ENCODE data around the gene TRAFD1.

The TRAFD1 gene

GRCh38 chr12:112161711-112162110, 36.4 kb downstream of the TRAFD1 start:
- no peak for ATAC-seq
- TF ChIP-seq SNAI2 (CRISPR knock-in tag; IDR thresholded peaks at IDR 0.05) (no peak), RARB (CRISPR knock-in tag; IDR thresholded peaks at IDR 0.05) (no peak), ZFP30 (CRISPR knock-in tag; IDR thresholded peaks at IDR 0.05) (no peak)
- TF ChIP-seq, protein P1, sequence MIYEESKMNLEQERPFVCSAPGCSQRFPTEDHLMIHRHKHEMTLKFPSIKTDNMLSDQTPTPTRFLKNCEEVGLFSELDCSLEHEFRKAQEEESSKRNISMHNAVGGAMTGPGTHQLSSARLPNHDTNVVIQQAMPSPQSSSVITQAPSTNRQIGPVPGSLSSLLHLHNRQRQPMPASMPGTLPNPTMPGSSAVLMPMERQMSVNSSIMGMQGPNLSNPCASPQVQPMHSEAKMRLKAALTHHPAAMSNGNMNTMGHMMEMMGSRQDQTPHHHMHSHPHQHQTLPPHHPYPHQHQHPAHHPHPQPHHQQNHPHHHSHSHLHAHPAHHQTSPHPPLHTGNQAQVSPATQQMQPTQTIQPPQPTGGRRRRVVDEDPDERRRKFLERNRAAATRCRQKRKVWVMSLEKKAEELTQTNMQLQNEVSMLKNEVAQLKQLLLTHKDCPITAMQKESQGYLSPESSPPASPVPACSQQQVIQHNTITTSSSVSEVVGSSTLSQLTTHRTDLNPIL (CRISPR knock-in tag; IDR thresholded peaks at IDR 0.05; ENCODE audit: low read depth) = no peak

DNA sequence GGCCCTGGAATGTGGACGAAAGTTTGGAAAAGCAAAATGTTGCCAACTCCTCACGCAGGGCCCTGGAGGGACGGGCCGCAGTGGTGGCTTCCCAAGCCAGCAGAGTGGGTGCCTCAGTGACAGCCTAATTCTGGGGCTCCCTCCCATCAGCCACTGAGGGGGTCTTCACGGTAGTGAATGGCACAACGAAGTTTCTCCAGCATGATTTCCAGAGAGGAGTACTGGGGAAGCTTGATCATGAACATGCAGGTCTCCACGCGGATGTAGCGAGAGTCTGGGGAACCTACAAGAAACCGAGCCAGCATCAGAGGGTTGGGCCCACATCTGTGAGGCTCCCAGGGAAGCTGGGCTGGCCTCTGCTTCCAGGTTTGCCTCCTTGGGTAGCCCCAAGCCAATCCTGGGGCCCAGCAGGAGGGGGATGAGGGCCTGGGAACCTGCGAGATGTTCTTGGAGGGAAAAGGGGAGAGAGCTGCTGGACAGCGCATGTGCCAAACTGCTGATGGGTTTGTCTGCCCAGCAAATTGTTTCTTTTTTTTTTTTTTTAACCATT, 37.0 kb downstream of the TRAFD1 start:
- no peak for ATAC-seq

GRCh38 chr12:112163056-112163455, 37.7 kb downstream of the TRAFD1 start:
- ATAC-seq = no peak
- TF ChIP-seq ZC3H10 (CRISPR knock-in tag; IDR thresholded peaks at IDR 0.05) (no peak), ZNF565 (CRISPR knock-in tag; conservative IDR thresholded peaks at IDR 0.05; ENCODE audit: low read depth) (no peak), ZNF8 (CRISPR knock-in tag; IDR thresholded peaks at IDR 0.05) (no peak), GLIS3 (CRISPR knock-in tag; IDR thresholded peaks at IDR 0.05) (no peak), ARNTL (CRISPR knock-in tag; IDR thresholded peaks at IDR 0.05; ENCODE audit: borderline replicate concordance, low read depth) (no peak), ESRRG (CRISPR knock-in tag; IDR thresholded peaks at IDR 0.05) (no peak), CSDC2 (CRISPR knock-in tag; IDR thresholded peaks at IDR 0.05) (no peak), RARB (CRISPR knock-in tag; IDR thresholded peaks at IDR 0.05) (no peak), TOX (CRISPR knock-in tag; IDR thresholded peaks at IDR 0.05; ENCODE audit: borderline replicate concordance) (no peak), ISL1 (CRISPR knock-in tag; IDR thresholded peaks at IDR 0.05) (no peak), PPARA (CRISPR knock-in tag; IDR thresholded peaks at IDR 0.05; ENCODE audit: borderline replicate concordance) (no peak), SNAI2 (CRISPR knock-in tag; IDR thresholded peaks at IDR 0.05) (no peak)
- TF ChIP-seq, protein P2, sequence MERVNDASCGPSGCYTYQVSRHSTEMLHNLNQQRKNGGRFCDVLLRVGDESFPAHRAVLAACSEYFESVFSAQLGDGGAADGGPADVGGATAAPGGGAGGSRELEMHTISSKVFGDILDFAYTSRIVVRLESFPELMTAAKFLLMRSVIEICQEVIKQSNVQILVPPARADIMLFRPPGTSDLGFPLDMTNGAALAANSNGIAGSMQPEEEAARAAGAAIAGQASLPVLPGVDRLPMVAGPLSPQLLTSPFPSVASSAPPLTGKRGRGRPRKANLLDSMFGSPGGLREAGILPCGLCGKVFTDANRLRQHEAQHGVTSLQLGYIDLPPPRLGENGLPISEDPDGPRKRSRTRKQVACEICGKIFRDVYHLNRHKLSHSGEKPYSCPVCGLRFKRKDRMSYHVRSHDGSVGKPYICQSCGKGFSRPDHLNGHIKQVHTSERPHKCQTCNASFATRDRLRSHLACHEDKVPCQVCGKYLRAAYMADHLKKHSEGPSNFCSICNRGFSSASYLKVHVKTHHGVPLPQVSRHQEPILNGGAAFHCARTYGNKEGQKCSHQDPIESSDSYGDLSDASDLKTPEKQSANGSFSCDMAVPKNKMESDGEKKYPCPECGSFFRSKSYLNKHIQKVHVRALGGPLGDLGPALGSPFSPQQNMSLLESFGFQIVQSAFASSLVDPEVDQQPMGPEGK (CRISPR knock-in tag; IDR thresholded peaks at IDR 0.05; ENCODE audit: borderline replicate concordance) = no peak

More for the DNA sequence above, 37.0 kb downstream of the TRAFD1 start:
- no peak for TF ChIP-seq TOX (CRISPR knock-in tag; IDR thresholded peaks at IDR 0.05; ENCODE audit: borderline replicate concordance)
- TF ChIP-seq ZNF8 (CRISPR knock-in tag; IDR thresholded peaks at IDR 0.05) = no peak
- TF ChIP-seq ESRRG (CRISPR knock-in tag; IDR thresholded peaks at IDR 0.05) = no peak
- TF ChIP-seq BACH2 (CRISPR knock-in tag; IDR thresholded peaks at IDR 0.05; ENCODE audit: borderline replicate concordance) = no peak
- TF ChIP-seq SNAI2 (CRISPR knock-in tag; IDR thresholded peaks at IDR 0.05) = no peak
- TF ChIP-seq OSR1 (CRISPR knock-in tag; IDR thresholded peaks at IDR 0.05) = no peak
- no peak for TF ChIP-seq ARNTL (CRISPR knock-in tag; IDR thresholded peaks at IDR 0.05; ENCODE audit: borderline replicate concordance, low read depth)
- TF ChIP-seq ZFP3 (CRISPR knock-in tag; IDR thresholded peaks at IDR 0.05) = no peak
- no peak for TF ChIP-seq ZNF70 (CRISPR knock-in tag; IDR thresholded peaks at IDR 0.05)
- TF ChIP-seq, protein P3, sequence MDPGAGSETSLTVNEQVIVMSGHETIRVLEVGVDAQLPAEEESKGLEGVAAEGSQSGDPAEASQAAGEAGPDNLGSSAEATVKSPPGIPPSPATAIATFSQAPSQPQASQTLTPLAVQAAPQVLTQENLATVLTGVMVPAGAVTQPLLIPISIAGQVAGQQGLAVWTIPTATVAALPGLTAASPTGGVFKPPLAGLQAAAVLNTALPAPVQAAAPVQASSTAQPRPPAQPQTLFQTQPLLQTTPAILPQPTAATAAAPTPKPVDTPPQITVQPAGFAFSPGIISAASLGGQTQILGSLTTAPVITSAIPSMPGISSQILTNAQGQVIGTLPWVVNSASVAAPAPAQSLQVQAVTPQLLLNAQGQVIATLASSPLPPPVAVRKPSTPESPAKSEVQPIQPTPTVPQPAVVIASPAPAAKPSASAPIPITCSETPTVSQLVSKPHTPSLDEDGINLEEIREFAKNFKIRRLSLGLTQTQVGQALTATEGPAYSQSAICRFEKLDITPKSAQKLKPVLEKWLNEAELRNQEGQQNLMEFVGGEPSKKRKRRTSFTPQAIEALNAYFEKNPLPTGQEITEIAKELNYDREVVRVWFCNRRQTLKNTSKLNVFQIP (CRISPR knock-in tag; IDR thresholded peaks at IDR 0.05; ENCODE audit: borderline replicate concordance, low read depth) = no peak
- no peak for TF ChIP-seq RARB (CRISPR knock-in tag; IDR thresholded peaks at IDR 0.05)
- TF ChIP-seq TSHZ2 (CRISPR knock-in tag; IDR thresholded peaks at IDR 0.05) = no peak
- no peak for TF ChIP-seq TCF4 (CRISPR knock-in tag; IDR thresholded peaks at IDR 0.05; ENCODE audit: borderline replicate concordance)
- TF ChIP-seq, protein P2 (CRISPR knock-in tag; IDR thresholded peaks at IDR 0.05; ENCODE audit: borderline replicate concordance) = no peak
- TF ChIP-seq ISL1 (CRISPR knock-in tag; IDR thresholded peaks at IDR 0.05) = no peak
- no peak for TF ChIP-seq CSRNP3 (CRISPR knock-in tag; IDR thresholded peaks at IDR 0.05)
